Measurements from ENCODE around the gene ZSCAN4. TPM values are rescaled to one million over a fixed set of nuclear protein-coding genes. Genes with fewer than 3 reads are reported as not detected.
A peak's percentile ranks its signal among the peaks of the same experiment; 100 is the strongest.

ZSCAN4 gene
- total RNA-seq (2014; rRNA removed) = 0.11 TPM in 1 of 2 replicates, not detected in the other
- not detected for polyA plus RNA-seq (2012)

- DNase-seq (ENCODE audit: low read depth) = no peak
These were observed at the start of gene ZSCAN4 for GRCh38 chr19:57668635-57669034. TSS of gene ZSCAN4 (plus strand) at chr19:57668935. CDS start at chr19:57676146, 7,211 bp downstream.

- DNase-seq (ENCODE audit: low read depth) = peak; percentile 36
These were observed 47.9 kb upstream of the ZSCAN4 start for GRCh38 chr19:57620673-57621348.

GRCh38 chr19:57623091-57623490, 45.6 kb upstream of the ZSCAN4 start:
- DNase-seq (ENCODE audit: low read depth) = no peak

- DNase-seq (ENCODE audit: low read depth) = peak; percentile 94
These were observed 35.5 kb upstream of the ZSCAN4 start, which contains the start of gene ZNF211 for GRCh38 chr19:57632987-57633831. TSS of gene ZNF211 (plus strand) at chr19:57633168. CDS start at chr19:57633347, 179 bp downstream.

- no peak for DNase-seq (ENCODE audit: low read depth)
These were observed 35.0 kb upstream of the ZSCAN4 start for GRCh38 chr19:57633832-57634131.

GRCh38 chr19:57637379-57637778, 31.4 kb upstream of the ZSCAN4 start:
- no peak for DNase-seq (ENCODE audit: low read depth)

GRCh38 chr19:57641715-57642234, 27.0 kb upstream of the ZSCAN4 start:
- no peak for DNase-seq (ENCODE audit: low read depth)

- no peak for DNase-seq (ENCODE audit: low read depth)
These were observed 26.2 kb upstream of the ZSCAN4 start for GRCh38 chr19:57642396-57643046.

- no peak for DNase-seq (ENCODE audit: low read depth)
These were observed 25.0 kb upstream of the ZSCAN4 start for GRCh38 chr19:57643734-57644133.

- DNase-seq (ENCODE audit: low read depth) = no peak
These were observed 20.3 kb upstream of the ZSCAN4 start for GRCh38 chr19:57648331-57649003.

- no peak for DNase-seq (ENCODE audit: low read depth)
These were observed 17.1 kb upstream of the ZSCAN4 start for GRCh38 chr19:57651654-57651996.

GRCh38 chr19:57653689-57654088, 15.0 kb upstream of the ZSCAN4 start:
- no peak for DNase-seq (ENCODE audit: low read depth)

- DNase-seq (ENCODE audit: low read depth) = no peak
These were observed 13.3 kb upstream of the ZSCAN4 start for GRCh38 chr19:57655443-57655842.

- DNase-seq (ENCODE audit: low read depth) = no peak
These were observed 12.4 kb upstream of the ZSCAN4 start for GRCh38 chr19:57656346-57656745.

GRCh38 chr19:57664269-57665127, 4.2 kb upstream of the ZSCAN4 start:
- peak; percentile 64 for DNase-seq (ENCODE audit: low read depth)

GRCh38 chr19:57665261-57665806, 3.4 kb upstream of the ZSCAN4 start:
- peak; percentile 84 for DNase-seq (ENCODE audit: low read depth)

- DNase-seq (ENCODE audit: low read depth) = no peak
These were observed 1.5 kb upstream of the ZSCAN4 start for GRCh38 chr19:57667228-57667627.

- DNase-seq (ENCODE audit: low read depth) = no peak
These were observed 2.6 kb downstream of the ZSCAN4 start for GRCh38 chr19:57671124-57671895.

- DNase-seq (ENCODE audit: low read depth) = no peak
These were observed 3.7 kb downstream of the ZSCAN4 start for GRCh38 chr19:57672466-57672865.

GRCh38 chr19:57675881-57676280, 7.1 kb downstream of the ZSCAN4 start:
- DNase-seq (ENCODE audit: low read depth) = peak; percentile 85
